H1 (cell line): Measurements from ENCODE around the gene MTERF2. TPM values are rescaled to one million over a fixed set of nuclear protein-coding genes. Genes with fewer than 3 reads are reported as not detected.

ENCODE experiments used
- CTCF ChIA-PET: fragments of 300-600 bp; sonication (Branson Sonifier 250); formaldehyde crosslinking; loops from one replicate; lab custom pipeline; 2021; ENCODE audit not compliant: partially characterized antibody; lab: Charles Lee
- POLR2A ChIA-PET: fragments of 300-600 bp; sonication (Branson Sonifier 250); formaldehyde crosslinking; loops from one replicate; lab custom pipeline; 2021; ENCODE audit warnings: inconsistent platforms; ENCODE audit not compliant: partially characterized antibody; lab: Charles Lee
- DNase-seq, 2 experiments: peaks; one replicate each; pipeline versions ENCODE4 v3.0.0 to v3.0.0-alpha.2; 2010 to 2022; ENCODE audit warnings: low spot score in 2 of 2, low read depth in 1 of 2, mixed read lengths in 1 of 2
- FAIRE-seq: peaks from 2 replicates; lab custom pipeline; 2011; peaks lifted over from hg19 to GRCh38; lab: Jason Lieb, UNC
- H2AFZ ChIP-seq: 2 replicates; pipeline ENCODE4 v1.8.1; 2012; ENCODE audit warnings: low read length, inconsistent platforms
- H2AK5ac ChIP-seq: 2 replicates; pipeline ENCODE4 v1.6.1; 2013; ENCODE audit warnings: low read depth, low read length
- H2BK120ac ChIP-seq: replicated peaks from 2 replicates; pipeline ENCODE3; 2013; ENCODE audit warnings: low read depth, low read length, inconsistent platforms
- H2BK12ac ChIP-seq: 2 replicates; pipeline ENCODE4 v1.6.1; 2013; ENCODE audit warnings: low read depth, low read length
- H2BK15ac ChIP-seq: 2 replicates; pipeline ENCODE4 v1.6.1; 2013; ENCODE audit warnings: low read length
- H2BK20ac ChIP-seq: 2 replicates; pipeline ENCODE4 v1.6.1; 2013; ENCODE audit warnings: low read length
- H2BK5ac ChIP-seq: 2 replicates; pipeline ENCODE4 v1.6.1; 2013; ENCODE audit warnings: low read depth, low read length
- H3K14ac ChIP-seq: 2 replicates; pipeline ENCODE4 v1.6.1; 2013; ENCODE audit warnings: inconsistent platforms; ENCODE audit not compliant: insufficient read length
- H3K18ac ChIP-seq: 2 replicates; pipeline ENCODE4 v1.6.1; 2013; ENCODE audit warnings: low read length; ENCODE audit errors: extremely low read depth
- H3K23ac ChIP-seq: 2 replicates; pipeline ENCODE4 v1.6.1; 2013; ENCODE audit warnings: inconsistent platforms; ENCODE audit not compliant: insufficient read length
- H3K23me2 ChIP-seq: 2 replicates; pipeline ENCODE4 v1.6.1; 2013; ENCODE audit warnings: low read depth, low read length
- H3K27ac ChIP-seq: 2 replicates; pipeline ENCODE4 v1.6.1; 2011; ENCODE audit warnings: low read depth, low read length, inconsistent platforms
- H3K27me3 ChIP-seq, 4 experiments: replicated peaks in 1 of 4; 1 replicate in 1 of 4; 2 replicates in 3 of 4; pipeline versions ENCODE4 v1.6.1 to v1.8.1; 2011 to 2013; ENCODE audit warnings: low read length in 3 of 4, mild to moderate bottlenecking in 3 of 4, inconsistent platforms in 2 of 4, mixed read lengths in 2 of 4, moderate library complexity in 1 of 4; ENCODE audit not compliant: control insufficient read depth in 3 of 4, insufficient read depth in 3 of 4; ENCODE audit errors: extremely low read depth in 1 of 4
- H3K36me3 ChIP-seq, 4 experiments: 2 replicates each; pipeline versions ENCODE4 v1.6.1 to v1.8.1; 2011 to 2013; ENCODE audit warnings: mild to moderate bottlenecking in 4 of 4, low read length in 3 of 4, moderate library complexity in 2 of 4, control low read depth in 1 of 4, inconsistent platforms in 1 of 4; ENCODE audit not compliant: insufficient read depth in 4 of 4, control insufficient read depth in 2 of 4
- H3K4ac ChIP-seq: replicated peaks from 2 replicates; pipeline ENCODE3; 2013; ENCODE audit warnings: low read length, low read depth, mixed read lengths, inconsistent platforms; ENCODE audit not compliant: insufficient read length
- H3K4me1 ChIP-seq, 4 experiments: replicated peaks in 1 of 4; 1 replicate in 1 of 4; 2 replicates in 3 of 4; pipeline versions ENCODE4 v1.6.1 to v1.8.1; 2011 to 2013; ENCODE audit warnings: low read length in 3 of 4, inconsistent platforms in 2 of 4, mixed read lengths in 1 of 4; ENCODE audit not compliant: insufficient read depth in 4 of 4, control insufficient read depth in 3 of 4
- H3K4me2 ChIP-seq, 2 experiments: 2 replicates each; pipeline versions ENCODE4 v1.6.1 to v1.8.1; 2011 to 2013; ENCODE audit warnings: low read depth in 2 of 2, low read length in 2 of 2, control low read depth in 1 of 2, inconsistent platforms in 1 of 2, mild to moderate bottlenecking in 1 of 2; ENCODE audit not compliant: insufficient read depth in 1 of 2
- H3K4me3 ChIP-seq, 4 experiments: fragments of 200-600, 300-600 bp in 1 of 4; sonication (generic), shearing (Covaris generic), sonication (Bioruptor Twin) in 1 of 4; 2 replicates each; pipeline versions ENCODE4 v1.5.1 to v1.8.1; 2011 to 2016; ENCODE audit warnings: low read length in 4 of 4, low read depth in 3 of 4, control low read depth in 2 of 4, inconsistent platforms in 2 of 4, mild to moderate bottlenecking in 2 of 4, mixed read lengths in 1 of 4, moderate library complexity in 1 of 4; ENCODE audit not compliant: insufficient read depth in 2 of 4; ENCODE audit errors: extremely low read depth in 1 of 4
- H3K56ac ChIP-seq: replicated peaks from 2 replicates; pipeline ENCODE3; 2013; ENCODE audit warnings: low read depth, mild to moderate bottlenecking, mixed read lengths, low read length, inconsistent platforms; ENCODE audit not compliant: insufficient read length
- H3K79me1 ChIP-seq: 2 replicates; pipeline ENCODE4 v1.6.1; 2013; ENCODE audit warnings: low read depth, low read length, control low read depth
- H3K79me2 ChIP-seq, 2 experiments: 2 replicates each; pipeline versions ENCODE4 v1.6.1 to v1.8.1; 2012 to 2013; ENCODE audit warnings: low read length in 2 of 2, mild to moderate bottlenecking in 2 of 2, inconsistent platforms in 1 of 2; ENCODE audit not compliant: insufficient read depth in 2 of 2, control insufficient read depth in 1 of 2
- H3K9ac ChIP-seq, 4 experiments: replicated peaks in 1 of 4; 1 replicate in 1 of 4; 2 replicates in 3 of 4; pipeline versions ENCODE4 v1.6.1 to v1.8.1; 2011 to 2013; ENCODE audit warnings: low read depth in 3 of 4, low read length in 3 of 4, control low read depth in 2 of 4, mild to moderate bottlenecking in 2 of 4, moderate library complexity in 2 of 4, inconsistent platforms in 1 of 4; ENCODE audit errors: extremely low read depth in 1 of 4
- H3K9me3 ChIP-seq, 2 experiments: 2 replicates each; pipeline versions ENCODE4 v1.6.1 to v1.8.1; 2012 to 2013; ENCODE audit warnings: mild to moderate bottlenecking in 2 of 2, moderate library complexity in 2 of 2, control low read depth in 1 of 2, inconsistent platforms in 1 of 2, low read depth in 1 of 2, low read length in 1 of 2, mixed read lengths in 1 of 2; ENCODE audit not compliant: insufficient read depth in 2 of 2
- H4K20me1 ChIP-seq, 2 experiments: replicated peaks in 1 of 2; 2 replicates each; pipeline versions ENCODE3 to v1.8.1; 2011 to 2013; ENCODE audit warnings: inconsistent platforms in 2 of 2, low read length in 2 of 2, mild to moderate bottlenecking in 1 of 2; ENCODE audit not compliant: insufficient read depth in 2 of 2, control insufficient read depth in 1 of 2
- H4K5ac ChIP-seq: 2 replicates; pipeline ENCODE4 v1.6.1; 2013; ENCODE audit warnings: low read length, low read depth, mixed read lengths, inconsistent platforms; ENCODE audit not compliant: insufficient read length
- H4K8ac ChIP-seq: 2 replicates; pipeline ENCODE4 v1.8.0; 2013; ENCODE audit warnings: mild to moderate bottlenecking, moderate library complexity, low read length, inconsistent platforms; ENCODE audit not compliant: insufficient read depth; ENCODE audit errors: extremely low read depth
- H4K91ac ChIP-seq: replicated peaks from 2 replicates; pipeline ENCODE3; 2013; ENCODE audit warnings: low read length, mixed read lengths, inconsistent platforms; ENCODE audit not compliant: insufficient read length
- CEBPB ChIP-seq: IDR thresholded peaks from 2 replicates; pipeline ENCODE4 v1.6.1; 2012; ENCODE audit warnings: low read depth, low read length
- CTBP2 ChIP-seq: IDR thresholded peaks from 2 replicates; pipeline ENCODE4 v1.7.0; 2011; ENCODE audit warnings: borderline replicate concordance, mild to moderate bottlenecking, moderate library complexity, mixed read lengths, low read length; ENCODE audit not compliant: insufficient read depth, insufficient read length
- FOSL1 ChIP-seq: IDR thresholded peaks from 2 replicates; pipeline ENCODE4 v1.6.1; 2011; ENCODE audit warnings: mild to moderate bottlenecking, low read depth, low read length, moderate library complexity; ENCODE audit not compliant: insufficient read depth
- HDAC6 ChIP-seq: IDR thresholded peaks from one replicate; pipeline ENCODE4 v1.7.1; 2012; ENCODE audit warnings: low read depth, mild to moderate bottlenecking, inconsistent platforms, low read length, moderate library complexity
- MAX ChIP-seq: IDR thresholded peaks from 2 replicates; pipeline ENCODE4 v1.6.1; 2012; ENCODE audit warnings: inconsistent platforms
- RNF2 ChIP-seq: fragments of 200-900, 300-1000 bp; sonication (generic); IDR thresholded peaks from 2 replicates; pipeline ENCODE4 v1.7.1; 2016; ENCODE audit warnings: borderline replicate concordance, low read depth, mild to moderate bottlenecking, antibody characterized with exemption, low read length; ENCODE audit not compliant: poor library complexity, severe bottlenecking; ENCODE audit errors: missing control alignments
- RXRA ChIP-seq: IDR thresholded peaks from 2 replicates; pipeline ENCODE4 v1.6.1; 2011; ENCODE audit warnings: low read depth, mild to moderate bottlenecking, low read length, moderate library complexity; ENCODE audit not compliant: insufficient read depth
- SP1 ChIP-seq: IDR thresholded peaks from 2 replicates; pipeline ENCODE4 v1.6.1; 2011; ENCODE audit warnings: low read depth, low read length
- TEAD4 ChIP-seq: IDR thresholded peaks from 2 replicates; pipeline ENCODE4 v1.6.1; 2012; ENCODE audit warnings: low read depth, low read length, inconsistent platforms, mixed read lengths
- WGBS, 2 experiments: shearing (Covaris generic) in 1 of 2; methylation state at CpG; one replicate each; pipeline versions ENCODE4 v1.1.6 to v1.1.7; 2013 to 2015; ENCODE audit warnings: low lambda C conversion rate in 2 of 2, mixed read lengths in 2 of 2, inconsistent platforms in 1 of 2, low coverage in 1 of 2, missing lambda C conversion rate in 1 of 2; ENCODE audit not compliant: insufficient replicate concordance in 2 of 2, insufficient coverage in 1 of 2, insufficient read length in 1 of 2; ENCODE audit errors: extremely low coverage in 1 of 2, missing lambda C conversion rate in 1 of 2; 5-methylcytosine and 5-hydroxymethylcytosine counted together
- polyA plus RNA-seq, 7 experiments: library from polyadenylated mRNA; depleted of rRNA in 3 of 7; stranded (reverse) in 5 of 7; unstranded in 2 of 7; fragments of >200 nt in 5 of 7; fragments of 200-250 nt in 2 of 7; gene quantifications; 1 replicate in 5 of 7; 2 replicates in 1 of 7; 4 replicates in 1 of 7; pipeline versions ENCODE4 v1.2.1 to v1.2.3, GENCODE V29; 2011 to 2013; ENCODE audit warnings: missing spikeins in 2 of 7, mixed read lengths in 2 of 7
- total RNA-seq: library from RNA; stranded (reverse); fragmentation: NEBNext Ultra II Directional; extraction: Animal tissue kit (Norgen Biotek cat#: 25700); gene quantifications from 2 replicates; pipeline ENCODE4 v1.2.1, GENCODE V29; 2021
- TF ChIP-seq, protein P1 (sequence below), 3 experiments: IDR thresholded peaks; 1 replicate in 2 of 3; 2 replicates in 1 of 3; pipeline versions ENCODE4 v1.5.1 to v1.6.1; 2011; ENCODE audit warnings: low read length in 3 of 3, mild to moderate bottlenecking in 3 of 3, inconsistent platforms in 2 of 3, low read depth in 1 of 3, moderate library complexity in 1 of 3; ENCODE audit not compliant: insufficient read depth in 1 of 3; ENCODE audit errors: control extremely low read depth in 1 of 3

MTERF2 gene
- total and polyA plus RNA-seq, 2 of the 8 experiments (the other 6 are each of a cell fraction or from before 2014, with no cell fraction given) = 2.8 to 7.1 TPM

- H3K36me3 ChIP-seq = no peaks in the 10 kb centered on the region
- no peak overlapping the region for H3K27ac ChIP-seq
- no peak overlapping the region for H3K4me3 ChIP-seq
- H3K4ac ChIP-seq = no peak overlapping the region
- H2AFZ ChIP-seq = no peak overlapping the region
- no peaks in the 10 kb centered on the region for H3K9me3 ChIP-seq
- no peaks in the 10 kb centered on the region for H3K23me2 ChIP-seq
- 74% methylated on average over 3 of the region's 3 CpGs; no CpG with 5 or more reads in 1 of the 2 experiments for WGBS, 2 experiments
- H3K56ac ChIP-seq = no peak overlapping the region
- H2BK20ac ChIP-seq = no peak overlapping the region
- H4K20me1 ChIP-seq = no peaks in the 10 kb centered on the region
- H3K9ac ChIP-seq = no peak overlapping the region
- no peak overlapping the region for H2BK12ac ChIP-seq
- ChIA-PET CTCF (interaction anchor here (0.7 to 3.0 kb wide), 10 partner anchors 9 to 594 kb away, joined by 3 to 13 read pairs (median 3); partner anchors contain the start of gene CRY1), POLR2A (no interaction called here)
- no peak overlapping the region for H4K5ac ChIP-seq
- H2BK120ac ChIP-seq = no peak overlapping the region
- no peak overlapping the region for H2BK5ac ChIP-seq
- H3K79me2 ChIP-seq = no peaks in the 10 kb centered on the region
- no peak overlapping the region for H3K4me2 ChIP-seq
- H3K14ac ChIP-seq = no peak overlapping the region
- H3K79me1 ChIP-seq = no peaks in the 10 kb centered on the region
- FAIRE-seq (peak; percentile 65), DNase-seq (no peak)
- no peak overlapping the region for H2BK15ac ChIP-seq
- no peak overlapping the region for H3K18ac ChIP-seq
- H3K23ac ChIP-seq = no peak overlapping the region
- H3K27me3 ChIP-seq = no peaks in the 10 kb centered on the region
- no peaks in the 10 kb centered on the region for H3K4me1 ChIP-seq
- H2AK5ac ChIP-seq = no peak overlapping the region
- no peak overlapping the region for H4K8ac ChIP-seq
- no peak overlapping the region for H4K91ac ChIP-seq
- TF ChIP-seq, protein P1, sequence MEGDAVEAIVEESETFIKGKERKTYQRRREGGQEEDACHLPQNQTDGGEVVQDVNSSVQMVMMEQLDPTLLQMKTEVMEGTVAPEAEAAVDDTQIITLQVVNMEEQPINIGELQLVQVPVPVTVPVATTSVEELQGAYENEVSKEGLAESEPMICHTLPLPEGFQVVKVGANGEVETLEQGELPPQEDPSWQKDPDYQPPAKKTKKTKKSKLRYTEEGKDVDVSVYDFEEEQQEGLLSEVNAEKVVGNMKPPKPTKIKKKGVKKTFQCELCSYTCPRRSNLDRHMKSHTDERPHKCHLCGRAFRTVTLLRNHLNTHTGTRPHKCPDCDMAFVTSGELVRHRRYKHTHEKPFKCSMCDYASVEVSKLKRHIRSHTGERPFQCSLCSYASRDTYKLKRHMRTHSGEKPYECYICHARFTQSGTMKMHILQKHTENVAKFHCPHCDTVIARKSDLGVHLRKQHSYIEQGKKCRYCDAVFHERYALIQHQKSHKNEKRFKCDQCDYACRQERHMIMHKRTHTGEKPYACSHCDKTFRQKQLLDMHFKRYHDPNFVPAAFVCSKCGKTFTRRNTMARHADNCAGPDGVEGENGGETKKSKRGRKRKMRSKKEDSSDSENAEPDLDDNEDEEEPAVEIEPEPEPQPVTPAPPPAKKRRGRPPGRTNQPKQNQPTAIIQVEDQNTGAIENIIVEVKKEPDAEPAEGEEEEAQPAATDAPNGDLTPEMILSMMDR (IDR thresholded peaks at IDR 0.05; ENCODE audit: control extremely low read depth in 1 of 3, insufficient read depth in 1 of 3, low read depth in 1 of 3, low read length in 3 of 3) = peak in 2 of 3 experiments; percentile 37 to 56; a peak in 3 of 4 replicates
- TF ChIP-seq HDAC6 (no peak), MAX (no peak), SP1 (no peak), RNF2 (no peak), CEBPB (no peak), FOSL1 (no peak), CTBP2 (no peak), RXRA (no peak), TEAD4 (no peak)
These were observed 27.1 kb upstream of the MTERF2 start for GRCh38 chr12:107014055-107014454.
